SW480 (cell line): ENCODE results near the gene ANKRD29.
A peak's percentile ranks its signal among the peaks of the same experiment; 100 is the strongest.

Source experiments
- DNase-seq: peaks from one replicate; pipeline ENCODE4 v3.0.0-alpha.2; 2016; ENCODE audit warnings: low spot score

ANKRD29 gene

GRCh38 chr18:23684515-23685197, 21.9 kb upstream of the ANKRD29 start:
- no peak for DNase-seq

DNA sequence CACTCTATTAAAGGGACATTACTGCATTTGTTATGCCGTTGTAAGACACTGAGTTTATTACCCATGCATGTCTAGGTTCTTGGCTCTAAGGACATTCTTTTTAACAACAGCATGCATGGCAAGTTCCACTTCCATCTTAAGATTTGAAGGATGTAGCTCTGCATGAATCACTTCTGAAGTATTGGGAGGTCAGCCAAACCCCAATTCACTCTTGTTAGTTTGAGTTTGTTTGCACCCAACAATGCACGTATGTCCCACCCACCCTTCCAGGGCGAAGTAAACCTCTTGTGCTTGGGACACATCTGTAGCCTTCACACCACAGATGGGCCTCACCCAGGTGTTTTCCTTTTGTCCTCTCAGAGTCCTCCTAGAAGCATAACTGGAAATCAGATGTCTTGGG, 21.0 kb upstream of the ANKRD29 start:
- DNase-seq: no peak

DNA sequence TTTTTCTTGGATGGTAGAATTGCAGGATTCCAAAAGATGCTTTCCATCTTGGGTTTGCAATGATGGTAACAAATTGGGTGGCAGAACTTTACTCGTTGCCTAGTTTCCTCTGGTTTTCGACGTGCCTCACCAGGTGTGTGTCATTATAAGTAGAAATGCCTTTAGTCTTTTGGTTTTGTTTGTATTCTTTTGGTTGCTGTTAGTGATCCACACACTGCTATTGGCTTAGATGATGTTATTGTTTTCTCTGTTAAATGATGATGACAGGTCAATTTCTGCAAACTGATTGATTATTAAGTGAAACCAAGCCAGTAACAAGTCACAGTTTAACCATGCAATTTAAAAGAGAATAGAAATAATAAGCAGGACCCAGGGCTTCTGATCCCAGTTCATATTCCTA, 20.4 kb upstream of the ANKRD29 start:
- no peak for DNase-seq

- no peak for DNase-seq
These were observed 19.8 kb upstream of the ANKRD29 start for GRCh38 chr18:23682472-23682871.

- DNase-seq: no peak
These were observed 19.3 kb upstream of the ANKRD29 start for GRCh38 chr18:23682045-23682444.

DNA sequence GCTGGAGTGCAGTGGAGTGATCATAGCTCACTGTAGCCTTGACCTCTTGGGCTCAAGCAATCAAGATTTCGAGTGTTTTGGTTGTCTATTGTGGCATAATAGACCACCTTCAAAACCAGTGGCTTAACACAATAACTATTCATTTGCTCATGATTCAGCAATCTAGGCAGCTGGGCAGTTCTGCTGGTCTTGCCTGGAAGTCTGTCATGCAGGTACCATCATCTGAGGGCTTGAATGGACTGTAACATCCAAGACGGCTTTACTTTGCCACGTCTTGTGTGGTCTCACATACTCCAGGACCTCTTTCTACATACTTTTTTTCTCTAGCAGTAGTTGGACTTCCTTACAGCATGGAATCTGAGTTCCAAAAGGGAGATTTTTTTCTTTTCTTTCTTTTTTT, 13.2 kb upstream of the ANKRD29 start:
- DNase-seq: no peak

GRCh38 chr18:23675236-23675635, 12.5 kb upstream of the ANKRD29 start:
- DNase-seq: no peak

DNA sequence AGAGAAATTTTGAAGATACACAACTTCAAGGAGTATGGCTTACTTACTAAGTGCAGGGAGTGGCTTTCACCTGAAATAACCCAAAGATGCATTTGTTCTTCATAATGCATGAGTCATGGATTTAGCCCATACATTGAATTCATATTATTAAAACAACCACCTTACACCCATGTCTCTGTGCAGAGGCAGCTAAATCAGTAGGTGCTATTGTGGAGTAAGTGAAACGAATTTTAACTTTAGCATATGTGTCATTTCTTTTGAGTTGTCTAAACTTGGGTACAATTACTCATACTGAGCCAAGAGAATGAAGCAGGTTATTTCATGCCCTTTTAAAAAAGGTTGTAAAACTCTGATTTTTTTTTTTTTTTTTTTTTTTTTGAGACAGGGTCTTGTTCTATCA, 11.0 kb upstream of the ANKRD29 start:
- no peak for DNase-seq

- DNase-seq: no peak
These were observed 8.9 kb upstream of the ANKRD29 start for GRCh38 chr18:23671564-23671963.

DNA sequence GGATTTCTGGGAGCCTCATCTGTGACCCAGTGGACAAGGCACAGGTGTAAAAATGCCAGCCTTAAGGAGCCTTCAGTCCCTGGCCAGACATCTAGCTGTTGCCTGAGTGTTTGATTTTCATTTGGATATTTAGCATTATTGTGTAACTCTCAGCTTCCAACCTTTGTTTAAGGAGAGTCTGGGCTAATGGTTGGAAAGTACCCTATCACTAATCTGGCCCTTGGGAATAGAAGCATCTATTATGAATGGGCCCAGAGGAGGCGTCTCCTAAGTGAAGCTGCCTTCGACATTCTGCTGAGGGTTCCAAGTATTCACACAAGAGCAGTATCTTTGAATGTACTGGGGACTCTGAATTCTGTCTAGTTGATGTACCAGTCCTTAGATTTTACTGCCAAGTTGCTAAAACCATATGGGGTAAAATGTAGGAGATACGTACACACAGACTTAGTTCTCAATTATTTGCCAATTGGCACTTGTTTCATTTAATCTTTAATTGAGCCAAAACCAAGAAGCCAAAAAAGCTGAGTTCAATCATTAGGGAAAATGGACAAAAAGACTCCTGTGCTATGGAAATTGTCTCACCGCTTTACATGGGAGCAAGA, 7.2 kb upstream of the ANKRD29 start:
- no peak for DNase-seq

GRCh38 chr18:23669202-23669766, 6.6 kb upstream of the ANKRD29 start:
- DNase-seq: no peak

DNA sequence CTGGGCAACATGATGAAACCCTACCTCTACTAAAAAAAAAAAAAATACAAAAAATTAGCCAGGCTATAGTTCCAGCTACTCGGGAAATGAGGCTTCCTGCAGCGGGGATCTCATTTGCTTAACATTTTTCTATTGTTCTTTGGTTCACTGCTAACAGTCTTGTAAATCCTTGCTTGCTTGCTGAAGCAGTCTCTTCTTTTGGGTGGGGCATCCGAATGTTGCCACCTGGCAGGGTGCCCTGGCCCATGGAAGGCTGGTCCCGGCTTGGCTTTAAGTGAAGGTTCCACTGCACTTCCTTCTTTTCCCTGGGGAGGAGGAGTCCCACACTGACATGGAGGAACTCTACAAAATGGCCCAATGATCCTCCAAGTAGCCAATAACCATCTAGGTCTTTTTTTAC, 6.0 kb upstream of the ANKRD29 start:
- DNase-seq: no peak

GRCh38 chr18:23667114-23667513, 4.4 kb upstream of the ANKRD29 start:
- DNase-seq: no peak

DNA sequence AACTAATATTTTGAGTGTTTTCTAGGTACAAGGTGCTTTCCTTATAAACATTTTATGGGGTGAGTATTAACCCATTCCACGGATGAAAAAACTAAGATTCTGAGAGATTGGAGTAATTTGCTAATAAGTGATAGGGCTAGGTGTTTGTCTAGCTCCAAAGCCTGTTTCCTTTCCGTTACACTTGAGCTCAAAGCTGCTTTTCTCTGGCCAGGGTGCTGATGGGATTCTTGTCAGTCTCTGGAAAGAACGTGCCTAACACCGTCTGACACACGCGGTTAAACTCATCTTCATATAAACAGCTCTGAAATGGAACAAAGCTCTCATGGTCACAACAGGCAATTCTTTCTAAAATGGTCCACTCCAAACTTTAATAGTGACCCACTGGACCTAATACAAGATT, 2.0 kb upstream of the ANKRD29 start:
- DNase-seq: no peak

DNA sequence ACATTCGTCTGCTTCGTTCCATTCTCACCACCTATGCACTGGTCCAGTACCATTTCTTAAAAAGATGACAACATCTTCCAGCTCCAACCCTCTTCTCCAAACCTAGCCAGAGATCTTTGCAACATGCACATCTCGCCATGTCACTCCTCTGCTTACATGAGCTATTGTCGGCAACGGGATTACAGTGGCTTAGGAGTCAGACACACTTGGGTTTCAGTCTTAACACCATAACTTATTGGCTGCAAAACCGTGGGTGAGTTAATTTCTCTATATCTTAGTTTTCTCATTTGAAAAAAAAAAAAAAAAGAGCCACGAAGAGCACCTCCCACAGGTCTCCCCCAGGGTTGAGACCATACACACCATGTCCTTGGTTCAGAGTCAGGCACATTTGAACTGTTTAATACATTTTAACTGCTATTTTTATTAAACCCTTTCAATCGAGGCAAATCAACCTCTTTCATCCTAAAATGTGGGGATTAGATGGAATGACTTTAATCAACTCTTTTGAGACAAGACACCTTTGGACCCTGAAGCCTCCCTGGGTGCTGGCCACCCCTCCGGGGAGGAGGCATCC, 889 bp downstream of the ANKRD29 start:
- no peak for DNase-seq

DNA sequence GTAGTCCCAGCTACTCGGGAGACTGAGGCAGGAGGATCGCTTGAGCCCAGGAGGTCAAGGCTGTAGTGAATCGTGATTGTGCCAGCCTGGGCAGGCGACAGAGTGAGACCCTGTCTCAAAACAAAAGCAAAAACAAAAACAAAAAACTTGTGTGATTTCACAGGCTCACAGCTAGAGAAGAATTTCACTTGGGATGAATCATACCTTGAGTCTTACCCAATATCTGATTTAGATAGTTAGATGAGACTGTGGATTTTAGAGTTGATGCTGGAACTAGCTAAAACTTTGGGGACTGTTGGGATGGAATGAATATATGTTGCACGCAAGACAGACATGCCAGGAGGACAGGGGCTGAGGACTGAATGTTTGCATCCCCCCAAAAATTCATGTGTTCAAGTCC, 4.4 kb downstream of the ANKRD29 start:
- no peak for DNase-seq

DNA sequence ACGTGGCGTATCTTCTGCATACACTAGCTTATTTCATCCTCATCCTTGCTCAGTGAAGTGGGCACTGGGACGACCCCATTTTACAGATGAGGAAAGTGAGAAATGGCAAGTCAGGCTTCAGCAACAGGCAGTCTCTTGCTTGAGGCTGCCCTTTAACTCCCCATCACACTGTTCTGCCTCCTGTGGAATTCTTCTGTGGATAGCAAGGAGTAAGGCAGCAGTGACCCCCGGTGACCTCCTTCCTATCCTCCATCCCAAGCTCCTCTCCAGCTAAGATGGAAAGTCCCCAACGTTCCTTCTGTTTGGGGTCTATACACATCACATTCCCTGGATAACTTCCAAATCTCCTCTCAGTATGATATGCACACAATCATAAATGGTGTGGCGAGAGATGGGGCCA, 10.5 kb downstream of the ANKRD29 start:
- no peak for DNase-seq

GRCh38 chr18:23650968-23651927, 11.5 kb downstream of the ANKRD29 start:
- DNase-seq: peak; percentile 42

- DNase-seq: no peak
These were observed 13.6 kb downstream of the ANKRD29 start for GRCh38 chr18:23648940-23649607.

DNA sequence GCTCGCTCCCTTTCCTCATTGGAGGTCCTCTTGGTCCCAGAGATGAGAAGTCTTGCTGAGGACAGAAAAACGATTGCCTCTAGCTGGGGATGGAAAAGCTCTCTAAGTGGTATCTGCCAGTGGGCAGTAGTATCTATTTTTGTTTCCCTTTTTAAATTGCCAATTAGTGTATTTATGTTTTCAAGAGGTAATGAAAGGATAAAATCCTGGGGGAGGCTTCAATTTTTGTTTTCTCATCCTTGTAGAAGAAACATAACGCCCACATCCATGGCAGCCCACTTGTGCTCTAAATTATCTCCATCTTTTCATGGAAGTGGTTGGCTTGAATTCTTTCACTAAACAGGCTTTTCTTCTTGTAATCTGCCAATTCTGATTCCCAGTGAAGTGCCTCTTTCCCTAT, 14.3 kb downstream of the ANKRD29 start:
- DNase-seq: no peak

DNA sequence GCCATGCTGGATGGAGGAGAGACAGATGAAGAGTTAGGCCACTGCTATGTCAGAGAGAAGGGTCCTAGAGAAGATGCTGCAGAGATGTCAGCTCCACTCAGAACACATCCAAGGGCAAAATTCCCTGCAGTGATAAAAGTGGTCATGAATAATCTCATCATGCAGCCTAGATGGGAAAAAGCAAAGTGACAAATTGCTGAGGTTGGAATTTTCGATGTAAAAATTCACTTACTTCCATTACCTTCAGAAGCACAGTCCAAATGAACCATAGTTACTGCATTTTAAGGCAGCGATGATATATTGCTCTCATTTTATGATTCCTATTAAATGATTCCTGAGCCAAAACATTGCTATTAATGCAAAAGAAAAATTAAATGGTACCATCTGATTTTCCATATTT, 16.4 kb downstream of the ANKRD29 start:
- DNase-seq: no peak
